Activated CD4-positive, alpha-beta T cell treated with anti-CD3 and anti-CD28 coated beads, Interleukin-10, Interleukin-2, amounts not matched to agents 100 ng/mL and 50 ng/mL, durations not matched to agents 16 hours and 8 hours (primary cell): ENCODE results near the gene NLGN3.

Source experiments
- DNase-seq: peaks from one replicate; pipeline ENCODE4 v3.0.0-alpha.2; 2020

Gene NLGN3

GRCh38 chrX:71216485-71216884, 71.8 kb downstream of the NLGN3 start:
- no peak for DNase-seq

- DNase-seq: no peak
These were observed 72.7 kb downstream of the NLGN3 start for GRCh38 chrX:71217298-71217697.
